HepG2 (cell line): ENCODE data around the gene CAP2. TPM values are rescaled to one million over a fixed set of nuclear protein-coding genes. Genes with fewer than 3 reads are reported as not detected.

ENCODE experiments used
- ATAC-seq: fragments of 200-7000 bp; cut with Tn5 transposase; 3 replicates; pipeline ENCODE4 v1.9.1; 2020; ENCODE audit warnings: mild to moderate bottlenecking, moderate library complexity
- BruUV-seq: library from RNA; stranded (reverse); fragments of 400-500 nt; replicated peaks from 2 replicates; lab custom pipeline; 2021; lab: Mats Ljungman, UMichigan
- CTCF ChIA-PET: fragments of 300-600 bp; formaldehyde crosslinking; extraction: SDS; loops from one replicate; lab custom pipeline; 2021; ENCODE audit warnings: low total read pairs, inconsistent platforms, low intra/inter-chr PET ratio; lab: Yijun Ruan, JAX
- POLR2A ChIA-PET: fragments of 350-600 bp; sonication (Branson Sonifier 250); formaldehyde crosslinking; loops from one replicate; lab custom pipeline; 2020; ENCODE audit warnings: antibody characterized with exemption, inconsistent platforms; lab: Yijun Ruan, JAX
- DNase-seq: peaks from one replicate; pipeline ENCODE4 v3.0.0-alpha.2; 2015; ENCODE audit warnings: low spot score
- FAIRE-seq: peaks from 3 replicates; lab custom pipeline; 2011; peaks lifted over from hg19 to GRCh38; lab: Jason Lieb, UNC
- H2AFZ ChIP-seq: one replicate; pipeline ENCODE4 v1.6.1; 2011; ENCODE audit warnings: low read length, inconsistent platforms
- H3K27ac ChIP-seq: fragments of 300-600 bp; 3 replicates; pipeline ENCODE4 v1.8.0; 2011; ENCODE audit warnings: mixed run types, mild to moderate bottlenecking, mixed read lengths, low read length, inconsistent platforms; ENCODE audit not compliant: insufficient read depth; ENCODE audit errors: extremely low read length
- H3K27me3 ChIP-seq, 2 experiments: fragments of 200-600 bp in 1 of 2; 2 replicates in 1 of 2; 3 replicates in 1 of 2; pipeline versions ENCODE4 v1.6.0 to v1.8.0; 2011; ENCODE audit warnings: low read length in 2 of 2, mild to moderate bottlenecking in 2 of 2, moderate library complexity in 2 of 2, inconsistent platforms in 1 of 2; ENCODE audit not compliant: insufficient read depth in 2 of 2, control insufficient read depth in 1 of 2
- H3K36me3 ChIP-seq, 2 experiments: fragments of 200-600 bp in 1 of 2; replicated peaks in 1 of 2; 2 replicates in 1 of 2; 3 replicates in 1 of 2; pipeline versions ENCODE4 v1.5.1 to v1.8.0; 2011; ENCODE audit warnings: low read length in 2 of 2, inconsistent platforms in 1 of 2; ENCODE audit not compliant: insufficient read depth in 2 of 2, control insufficient read depth in 1 of 2
- H3K4me1 ChIP-seq: 2 replicates; pipeline ENCODE4 v1.5.1; 2012; ENCODE audit warnings: low read length, inconsistent platforms; ENCODE audit not compliant: insufficient read depth
- H3K4me2 ChIP-seq: 2 replicates; pipeline ENCODE4 v1.6.0; 2011; ENCODE audit warnings: low read depth, low read length, inconsistent platforms
- H3K4me3 ChIP-seq, 3 experiments: fragments of 200-600 bp in 1 of 3; sonication (generic), shearing (Covaris generic) in 1 of 3; replicated peaks in 1 of 3; 2 replicates each; pipeline ENCODE4 v1.5.1; 2011 to 2016; ENCODE audit warnings: low read length in 3 of 3, inconsistent platforms in 2 of 3, low read depth in 2 of 3, mild to moderate bottlenecking in 2 of 3, control low read depth in 1 of 3, mixed read lengths in 1 of 3; ENCODE audit not compliant: insufficient read depth in 1 of 3
- H3K79me2 ChIP-seq: one replicate; pipeline ENCODE4 v1.6.1; 2011; ENCODE audit warnings: low read length, inconsistent platforms; ENCODE audit not compliant: insufficient read depth
- H3K9ac ChIP-seq: 2 replicates; pipeline ENCODE4 v1.6.0; 2011; ENCODE audit warnings: mild to moderate bottlenecking, low read depth, low read length, inconsistent platforms; ENCODE audit not compliant: insufficient read depth
- H3K9me3 ChIP-seq: 2 replicates; pipeline ENCODE4 v1.5.1; 2012; ENCODE audit warnings: mild to moderate bottlenecking, low read length
- H4K20me1 ChIP-seq: 2 replicates; pipeline ENCODE4 v1.6.0; 2011; ENCODE audit warnings: inconsistent platforms, mild to moderate bottlenecking, low read length, moderate library complexity; ENCODE audit not compliant: insufficient read depth
- CENPX ChIP-seq: sonication (generic); formaldehyde crosslinking; IDR thresholded peaks from 2 replicates; pipeline ENCODE4 v1.9.0; 2021; ENCODE audit warnings: mild to moderate bottlenecking, missing genetic modification reagents, moderate library complexity
- HNF4A ChIP-seq: sonication (generic); formaldehyde crosslinking; IDR thresholded peaks from 2 replicates; pipeline ENCODE4 v1.4.0; 2020; ENCODE audit warnings: missing genetic modification reagents
- NR2C2 ChIP-seq: sonication (generic); formaldehyde crosslinking; IDR thresholded peaks from 2 replicates; pipeline ENCODE4 v1.4.0; 2020; ENCODE audit warnings: missing genetic modification reagents, mild to moderate bottlenecking, moderate library complexity, borderline replicate concordance
- PCBP1 ChIP-seq: fragments of 200-400 bp; formaldehyde crosslinking; IDR thresholded peaks from 2 replicates; pipeline ENCODE4 v1.6.1; 2017; ENCODE audit warnings: mild to moderate bottlenecking, low read depth, low read length, borderline replicate concordance
- SAP130 ChIP-seq: IDR thresholded peaks from 2 replicates; pipeline ENCODE4 v1.6.1; 2016; ENCODE audit warnings: low read depth
- SIX1 ChIP-seq: sonication (generic); formaldehyde crosslinking; IDR thresholded peaks from 2 replicates; pipeline ENCODE4 v1.4.0; 2020; ENCODE audit warnings: missing genetic modification reagents, borderline replicate concordance
- ZFP37 ChIP-seq: sonication (generic); formaldehyde crosslinking; IDR thresholded peaks from 2 replicates; pipeline ENCODE4 v1.4.0; 2020; ENCODE audit warnings: missing genetic modification reagents, borderline replicate concordance
- ZFP82 ChIP-seq: sonication (generic); formaldehyde crosslinking; IDR thresholded peaks from 2 replicates; pipeline ENCODE4 v1.5.1; 2020; ENCODE audit warnings: mild to moderate bottlenecking, missing genetic modification reagents, borderline replicate concordance
- ZMYM2 ChIP-seq: sonication (generic); formaldehyde crosslinking; IDR thresholded peaks from 2 replicates; pipeline ENCODE4 v1.8.0; 2022; ENCODE audit warnings: mild to moderate bottlenecking, missing genetic modification reagents
- ZNF282 ChIP-seq: fragments of 450-650 bp; IDR thresholded peaks from 2 replicates; pipeline ENCODE4 v1.6.1; 2018; ENCODE audit not compliant: partially characterized antibody
- ZNF3 ChIP-seq: IDR thresholded peaks from 2 replicates; pipeline ENCODE4 v1.7.0; 2017; ENCODE audit warnings: inconsistent platforms
- ZNF317 ChIP-seq: sonication (generic); formaldehyde crosslinking; IDR thresholded peaks from 2 replicates; pipeline ENCODE4 v1.5.0; 2020; ENCODE audit warnings: mild to moderate bottlenecking, missing genetic modification reagents
- ZNF550 ChIP-seq: sonication (generic); formaldehyde crosslinking; IDR thresholded peaks from 2 replicates; pipeline ENCODE4 v1.4.0; 2020; ENCODE audit warnings: mild to moderate bottlenecking, missing genetic modification reagents, borderline replicate concordance
- ZSCAN29 ChIP-seq: sonication (generic); formaldehyde crosslinking; conservative IDR thresholded peaks from 2 replicates; pipeline ENCODE4 v1.4.0; 2020; ENCODE audit warnings: mild to moderate bottlenecking, missing genetic modification reagents
- WGBS: methylation state at CpG from one replicate; pipeline ENCODE4 v1.1.6; 2017; ENCODE audit warnings: low lambda C conversion rate; 5-methylcytosine and 5-hydroxymethylcytosine counted together
- in situ Hi-C: cut with HindIII; loops from 2 replicates; pipeline ENCODE4 v1.10.0; 2017; ENCODE audit warnings: low pct_unique_long_range_greater_than_20kb; ENCODE audit not compliant: extremely low pct_ligation_motif_present
- intact Hi-C: fragments of 100-400 bp; cut with micrococcal nuclease; formaldehyde crosslinking; loops from one replicate; pipeline ENCODE4 v1.10.0; 2022; ENCODE audit not compliant: unreplicated experiment
- polyA plus RNA-seq, 8 experiments: library from polyadenylated mRNA; depleted of rRNA in 3 of 8; stranded (reverse) in 7 of 8; unstranded in 1 of 8; fragments of >200 nt; fragmentation: Illumina TruSeq in 4 of 8; extraction: Trizol in 4 of 8; gene quantifications; 2 replicates each; pipeline versions ENCODE4 v1.2.1 to v1.2.3, GENCODE V29; 2011 to 2016; ENCODE audit warnings: low read depth in 4 of 8, missing spikeins in 1 of 8, mixed read lengths in 1 of 8; ENCODE audit not compliant: insufficient read depth in 1 of 8
- total RNA-seq, 5 experiments: library from RNA; depleted of rRNA; stranded (reverse); fragments of >200 nt; fragmentation: Illumina TruSeq; extraction: Trizol; gene quantifications; 2 replicates each; pipeline ENCODE4 v1.2.3, GENCODE V29; 2016; ENCODE audit warnings: low read depth in 1 of 5
- TF ChIP-seq, protein P1 (sequence below): sonication (generic); formaldehyde crosslinking; IDR thresholded peaks from 2 replicates; pipeline ENCODE4 v1.4.0; 2020; ENCODE audit warnings: missing genetic modification reagents, borderline replicate concordance
- TF ChIP-seq, protein P2 (sequence below): sonication (generic); formaldehyde crosslinking; IDR thresholded peaks from 2 replicates; pipeline ENCODE4 v1.8.0; 2022; ENCODE audit warnings: mild to moderate bottlenecking, missing genetic modification reagents; ENCODE audit not compliant: insufficient replicate concordance
- TF ChIP-seq, protein P3 (sequence below): sonication (generic); formaldehyde crosslinking; conservative IDR thresholded peaks from 2 replicates; pipeline ENCODE4 v1.4.0; 2020; ENCODE audit warnings: missing genetic modification reagents
- TF ChIP-seq, protein P4 (sequence below): sonication (generic); formaldehyde crosslinking; IDR thresholded peaks from 2 replicates; pipeline ENCODE4 v1.8.1; 2023; ENCODE audit warnings: missing genetic modification reagents, mild to moderate bottlenecking, borderline replicate concordance

CAP2 gene
- total and polyA plus RNA-seq, 2 of the 13 experiments (the other 11 are each of a cell fraction or from before 2014, with no cell fraction given) = 7.9 to 53.1 TPM

- H4K20me1 ChIP-seq = no peaks in the 10 kb centered on the region
- DNase-seq = peak; percentile 99
- BruUV-seq = no TSS peak
- no peaks in the 10 kb centered on the region for H3K27me3 ChIP-seq
- peak overlapping the region; percentile 68 for H3K9ac ChIP-seq
- peak; percentile 95 for ATAC-seq
- H3K4me1 ChIP-seq = peaks cover 72% of the 10 kb centered on the region
- H3K27ac ChIP-seq = peak overlapping the region; percentile 82
- intact Hi-C loops = loop anchor here (1.0 to 2.0 kb wide), 2 partner anchors 38 to 44 kb away; partner anchors contain the start of gene CAP2
- no peaks in the 10 kb centered on the region for H3K9me3 ChIP-seq
- H3K4me3 ChIP-seq = peak overlapping the region in 2 of 3 experiments; percentile 0 to 31; a peak in 2 of 6 replicates
- CTCF ChIA-PET = interaction anchor here (1.2 kb wide), 1 partner anchor 113 kb away, joined by 3 read pairs; no protein-coding TSS in a partner anchor
- no peaks in the 10 kb centered on the region for H3K36me3 ChIP-seq
- no peaks in the 10 kb centered on the region for H3K79me2 ChIP-seq
- WGBS = 1% methylated on average over 4 of the region's 4 CpGs
- POLR2A ChIA-PET = interaction anchor here (0.9 to 3.9 kb wide), 5 partner anchors 10 to 43 kb away, joined by 3 to 45 read pairs (median 10); partner anchors contain the start of gene CAP2
- peak overlapping the region; percentile 64 for H3K4me2 ChIP-seq
- FAIRE-seq = peak; percentile 63
- in situ Hi-C loops = no loop called here
- no peak overlapping the region for H2AFZ ChIP-seq
- TF ChIP-seq ZFP82 (CRISPR knock-in tag) = peak; percentile 46; the same call in 1 of the 2 replicates
- no peak for TF ChIP-seq CENPX (CRISPR knock-in tag)
- TF ChIP-seq ZNF282 = no peak
- TF ChIP-seq ZMYM2 = no peak
- TF ChIP-seq, protein P1, sequence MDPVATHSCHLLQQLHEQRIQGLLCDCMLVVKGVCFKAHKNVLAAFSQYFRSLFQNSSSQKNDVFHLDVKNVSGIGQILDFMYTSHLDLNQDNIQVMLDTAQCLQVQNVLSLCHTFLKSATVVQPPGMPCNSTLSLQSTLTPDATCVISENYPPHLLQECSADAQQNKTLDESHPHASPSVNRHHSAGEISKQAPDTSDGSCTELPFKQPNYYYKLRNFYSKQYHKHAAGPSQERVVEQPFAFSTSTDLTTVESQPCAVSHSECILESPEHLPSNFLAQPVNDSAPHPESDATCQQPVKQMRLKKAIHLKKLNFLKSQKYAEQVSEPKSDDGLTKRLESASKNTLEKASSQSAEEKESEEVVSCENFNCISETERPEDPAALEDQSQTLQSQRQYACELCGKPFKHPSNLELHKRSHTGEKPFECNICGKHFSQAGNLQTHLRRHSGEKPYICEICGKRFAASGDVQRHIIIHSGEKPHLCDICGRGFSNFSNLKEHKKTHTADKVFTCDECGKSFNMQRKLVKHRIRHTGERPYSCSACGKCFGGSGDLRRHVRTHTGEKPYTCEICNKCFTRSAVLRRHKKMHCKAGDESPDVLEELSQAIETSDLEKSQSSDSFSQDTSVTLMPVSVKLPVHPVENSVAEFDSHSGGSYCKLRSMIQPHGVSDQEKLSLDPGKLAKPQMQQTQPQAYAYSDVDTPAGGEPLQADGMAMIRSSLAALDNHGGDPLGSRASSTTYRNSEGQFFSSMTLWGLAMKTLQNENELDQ = no peak
- no peak for TF ChIP-seq ZNF3
- peak; percentile 20; the same call in 1 of the 2 replicates for TF ChIP-seq ZNF317
- peak; percentile 65; the same call in 1 of the 2 replicates for TF ChIP-seq NR2C2 (CRISPR knock-in tag)
- TF ChIP-seq ZNF550 (CRISPR knock-in tag) = no peak
- TF ChIP-seq, protein P2, sequence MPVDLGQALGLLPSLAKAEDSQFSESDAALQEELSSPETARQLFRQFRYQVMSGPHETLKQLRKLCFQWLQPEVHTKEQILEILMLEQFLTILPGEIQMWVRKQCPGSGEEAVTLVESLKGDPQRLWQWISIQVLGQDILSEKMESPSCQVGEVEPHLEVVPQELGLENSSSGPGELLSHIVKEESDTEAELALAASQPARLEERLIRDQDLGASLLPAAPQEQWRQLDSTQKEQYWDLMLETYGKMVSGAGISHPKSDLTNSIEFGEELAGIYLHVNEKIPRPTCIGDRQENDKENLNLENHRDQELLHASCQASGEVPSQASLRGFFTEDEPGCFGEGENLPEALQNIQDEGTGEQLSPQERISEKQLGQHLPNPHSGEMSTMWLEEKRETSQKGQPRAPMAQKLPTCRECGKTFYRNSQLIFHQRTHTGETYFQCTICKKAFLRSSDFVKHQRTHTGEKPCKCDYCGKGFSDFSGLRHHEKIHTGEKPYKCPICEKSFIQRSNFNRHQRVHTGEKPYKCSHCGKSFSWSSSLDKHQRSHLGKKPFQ (CRISPR knock-in tag) = peak; percentile 39
- peak; percentile 23; the same call in 1 of the 2 replicates for TF ChIP-seq SIX1 (CRISPR knock-in tag)
- no peak for TF ChIP-seq ZFP37
- TF ChIP-seq HNF4A (CRISPR knock-in tag) = peak; percentile 83
- TF ChIP-seq, protein P3, sequence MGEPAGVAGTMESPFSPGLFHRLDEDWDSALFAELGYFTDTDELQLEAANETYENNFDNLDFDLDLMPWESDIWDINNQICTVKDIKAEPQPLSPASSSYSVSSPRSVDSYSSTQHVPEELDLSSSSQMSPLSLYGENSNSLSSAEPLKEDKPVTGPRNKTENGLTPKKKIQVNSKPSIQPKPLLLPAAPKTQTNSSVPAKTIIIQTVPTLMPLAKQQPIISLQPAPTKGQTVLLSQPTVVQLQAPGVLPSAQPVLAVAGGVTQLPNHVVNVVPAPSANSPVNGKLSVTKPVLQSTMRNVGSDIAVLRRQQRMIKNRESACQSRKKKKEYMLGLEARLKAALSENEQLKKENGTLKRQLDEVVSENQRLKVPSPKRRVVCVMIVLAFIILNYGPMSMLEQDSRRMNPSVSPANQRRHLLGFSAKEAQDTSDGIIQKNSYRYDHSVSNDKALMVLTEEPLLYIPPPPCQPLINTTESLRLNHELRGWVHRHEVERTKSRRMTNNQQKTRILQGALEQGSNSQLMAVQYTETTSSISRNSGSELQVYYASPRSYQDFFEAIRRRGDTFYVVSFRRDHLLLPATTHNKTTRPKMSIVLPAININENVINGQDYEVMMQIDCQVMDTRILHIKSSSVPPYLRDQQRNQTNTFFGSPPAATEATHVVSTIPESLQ = no peak
- peak; percentile 73 for TF ChIP-seq SAP130 (CRISPR knock-in tag)
- TF ChIP-seq PCBP1 = no peak
- TF ChIP-seq, protein P4, sequence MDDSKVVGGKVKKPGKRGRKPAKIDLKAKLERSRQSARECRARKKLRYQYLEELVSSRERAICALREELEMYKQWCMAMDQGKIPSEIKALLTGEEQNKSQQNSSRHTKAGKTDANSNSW (CRISPR knock-in tag) = no peak
- no peak for TF ChIP-seq ZSCAN29
These were observed 38.5 kb upstream of the CAP2 start for GRCh38 chr6:17354700-17355403.
